LHCN-M2 (cell line): ENCODE measurements around the gene OR4N5. TPM values are rescaled to one million over a fixed set of nuclear protein-coding genes. Genes with fewer than 3 reads are reported as not detected.

ENCODE experiments used
- total RNA-seq: library from RNA; depleted of rRNA; stranded (reverse); fragments of >200 nt; gene quantifications from 2 replicates; pipeline ENCODE4 v1.2.3, GENCODE V29; 2014; rRNA removed

OR4N5 gene
- total RNA-seq, 1 experiment from 2014 or later, result not detected

Other genes starting within 250 kb of the OR4N5 start
- not detected in 2 replicates for gene OR4K5, start 218.2 kb upstream of the OR4N5 start, total RNA-seq
- not detected in 2 replicates for gene OR4K1, start 207.9 kb upstream of the OR4N5 start, total RNA-seq
- gene OR4K15, start 163.2 kb upstream of the OR4N5 start, total RNA-seq, result not detected in 2 replicates
- gene OR4Q2, start 136.7 kb upstream of the OR4N5 start, total RNA-seq, result not detected in 2 replicates
- not detected in 2 replicates for gene OR4K14, start 119.5 kb upstream of the OR4N5 start, total RNA-seq
- gene OR4K13, start 102.8 kb upstream of the OR4N5 start, total RNA-seq, result not detected in 2 replicates
- not detected in 2 replicates for gene OR4L1, start 78.8 kb upstream of the OR4N5 start, total RNA-seq
- not detected in 2 replicates for gene OR4K17, start 28.1 kb upstream of the OR4N5 start, total RNA-seq
- not detected in 2 replicates for gene OR11G2, start 52.1 kb downstream of the OR4N5 start, total RNA-seq
- not detected in 2 replicates for gene OR11H6, start 84.9 kb downstream of the OR4N5 start, total RNA-seq
- gene OR11H7, start 90.2 kb downstream of the OR4N5 start, total RNA-seq, result not detected in 2 replicates
- gene OR11H4, start 100.5 kb downstream of the OR4N5 start, total RNA-seq, result not detected in 2 replicates
- 10.3 and 16.8 TPM in 2 replicates for gene TTC5, start 167.1 kb downstream of the OR4N5 start, total RNA-seq
- gene CCNB1IP1, start 194.5 kb downstream of the OR4N5 start, total RNA-seq, result 39.3 and 39.5 TPM in 2 replicates
- gene PARP2, start 204.8 kb downstream of the OR4N5 start, total RNA-seq, result 25.5 and 28.0 TPM in 2 replicates